ENCODE results near the gene HPDL.

DNA sequence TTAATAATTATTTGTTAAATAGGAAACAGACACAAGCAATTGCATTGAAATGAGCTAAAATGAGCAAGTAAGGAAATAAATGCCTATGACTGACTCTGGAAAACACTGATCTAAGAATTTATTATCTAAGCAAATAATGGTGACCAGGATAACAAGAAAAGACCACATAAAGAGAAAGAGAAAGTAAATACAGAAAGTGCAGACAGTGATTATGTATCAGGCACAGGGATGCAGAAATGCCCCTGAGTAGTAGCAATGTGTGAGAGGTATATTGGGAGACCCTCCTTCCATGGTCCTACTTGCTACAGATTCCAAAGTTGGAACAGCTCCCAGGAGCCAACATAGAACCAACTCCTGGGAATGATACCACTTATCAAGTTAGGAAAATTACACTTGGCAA, 46.9 kb downstream of the HPDL start:
- TF ChIP-seq POLR2A (IDR thresholded peaks at IDR 0.05; ENCODE audit: low read depth, low read length) (no peak), TAF1 (IDR thresholded peaks at IDR 0.05; ENCODE audit: low read depth, low read length) (no peak), POLR2AphosphoS5 (IDR thresholded peaks at IDR 0.05; ENCODE audit: low read depth, low read length) (no peak), SPI1 (IDR thresholded peaks at IDR 0.05; ENCODE audit: low read depth, low read length) (no peak), POU2F2 (IDR thresholded peaks at IDR 0.05; ENCODE audit: low read depth, low read length) (no peak)
